ENCODE results near the gene PHACTR1.
A peak's percentile ranks its signal among the peaks of the same experiment; 100 is the strongest.

Gene PHACTR1

DNA sequence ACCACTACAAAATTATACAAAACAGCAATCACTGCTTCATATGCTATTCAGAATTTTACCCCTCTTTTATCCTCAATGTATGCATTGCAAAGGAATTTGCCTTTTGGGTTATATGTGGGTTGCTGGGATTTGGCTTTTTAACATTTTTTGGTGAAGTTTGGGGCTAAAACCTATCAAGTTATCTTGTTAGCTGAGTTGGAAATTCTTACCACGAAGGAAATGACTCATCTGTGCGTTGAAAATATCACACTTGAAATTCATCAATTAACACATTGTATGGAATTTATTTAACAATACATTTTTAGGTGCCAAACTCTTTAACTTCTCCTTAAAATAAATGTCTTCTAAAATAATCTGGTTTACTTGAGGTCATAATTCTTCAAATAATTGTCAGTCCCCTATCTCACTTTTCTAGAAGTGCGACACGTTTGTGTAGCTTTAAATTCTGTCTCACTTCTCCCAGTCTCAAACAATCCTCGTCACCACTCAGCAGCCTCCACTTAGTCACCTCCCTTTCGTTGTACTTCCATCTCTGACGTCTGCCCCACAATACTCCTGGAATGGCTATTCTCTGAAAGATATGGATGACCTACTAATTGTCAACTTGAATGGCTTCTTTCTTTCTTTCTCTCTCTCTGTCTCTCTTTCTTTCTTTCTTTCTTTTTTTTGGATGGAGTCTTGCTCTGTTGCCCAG, 88.5 kb downstream of the PHACTR1 start:
- no peak for DNase-seq

DNA sequence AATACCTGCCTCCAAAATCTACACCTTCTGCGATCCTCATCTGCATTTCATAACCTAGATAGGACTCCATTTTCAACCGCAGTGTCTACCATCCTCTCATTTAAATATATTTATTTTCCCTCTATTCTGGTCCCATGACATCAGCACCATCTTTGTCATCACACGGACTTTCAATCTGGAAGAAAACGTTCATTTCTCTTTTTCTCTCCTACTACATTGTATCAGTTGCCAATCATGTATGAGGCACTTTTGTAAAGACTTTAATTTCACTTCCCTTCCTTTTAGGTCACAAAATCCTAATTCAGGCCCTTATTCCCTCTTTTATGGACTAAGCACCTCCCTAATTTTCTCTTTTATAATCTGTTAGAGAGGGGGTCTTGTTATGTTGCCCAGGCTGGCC, 89.6 kb downstream of the PHACTR1 start:
- DNase-seq = no peak

DNA sequence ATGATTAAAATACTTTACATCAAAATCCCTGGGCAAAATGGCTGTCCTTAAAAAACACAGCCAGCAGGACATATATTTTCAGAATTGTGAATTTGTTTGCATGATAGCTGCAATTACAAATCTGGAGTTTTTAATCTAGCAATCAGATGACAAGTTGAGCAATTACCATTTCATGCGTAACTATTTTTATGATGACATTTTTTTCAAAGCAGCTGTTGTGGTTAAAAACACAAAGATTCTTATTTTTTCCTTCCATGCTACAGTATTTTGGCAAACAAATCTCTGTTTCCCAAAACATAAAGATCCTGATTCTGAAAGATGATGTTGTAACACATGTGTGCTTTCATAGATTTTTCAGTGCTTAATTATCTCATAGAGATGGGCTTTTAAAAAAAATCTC, 90.2 kb downstream of the PHACTR1 start:
- DNase-seq = no peak

DNA sequence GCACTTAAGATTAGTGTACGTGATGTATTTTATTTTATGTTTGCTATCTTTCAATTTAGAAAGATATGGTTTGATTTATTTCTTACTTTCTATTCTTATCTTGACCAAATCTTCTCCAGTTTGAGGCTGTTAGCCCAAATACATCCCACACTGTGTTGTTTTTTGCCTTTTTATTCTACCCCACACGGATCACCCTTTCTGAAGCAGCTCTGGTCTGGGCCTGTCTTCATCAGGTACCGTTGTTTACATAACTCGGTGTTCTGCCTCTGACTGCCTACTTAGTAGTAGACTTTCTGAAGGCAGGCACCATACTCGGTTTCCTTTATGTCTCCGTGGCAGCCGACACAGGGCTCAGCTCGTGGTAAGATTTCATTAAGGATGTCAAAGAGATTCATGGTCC, 95.0 kb downstream of the PHACTR1 start:
- DNase-seq = no peak

DNA sequence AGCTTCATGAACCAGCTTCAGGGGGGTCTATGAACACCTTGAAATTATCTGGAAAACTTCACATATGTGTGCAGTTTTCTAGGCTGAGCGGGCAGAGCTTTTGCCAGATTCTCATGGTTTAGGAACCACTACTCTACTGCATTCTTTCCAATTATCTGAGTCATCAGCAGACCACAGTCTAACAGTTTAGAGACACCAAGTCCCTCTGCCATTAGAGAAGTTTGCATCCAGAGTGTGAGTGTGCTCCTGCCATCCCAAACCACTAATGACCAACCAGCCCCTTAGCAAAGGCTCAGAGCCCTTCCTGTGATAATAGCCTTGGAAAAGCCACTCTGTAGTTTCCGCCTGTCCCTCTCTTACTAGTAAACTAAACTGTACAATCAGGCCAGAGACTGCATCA, 96.8 kb downstream of the PHACTR1 start:
- no peak for DNase-seq

DNA sequence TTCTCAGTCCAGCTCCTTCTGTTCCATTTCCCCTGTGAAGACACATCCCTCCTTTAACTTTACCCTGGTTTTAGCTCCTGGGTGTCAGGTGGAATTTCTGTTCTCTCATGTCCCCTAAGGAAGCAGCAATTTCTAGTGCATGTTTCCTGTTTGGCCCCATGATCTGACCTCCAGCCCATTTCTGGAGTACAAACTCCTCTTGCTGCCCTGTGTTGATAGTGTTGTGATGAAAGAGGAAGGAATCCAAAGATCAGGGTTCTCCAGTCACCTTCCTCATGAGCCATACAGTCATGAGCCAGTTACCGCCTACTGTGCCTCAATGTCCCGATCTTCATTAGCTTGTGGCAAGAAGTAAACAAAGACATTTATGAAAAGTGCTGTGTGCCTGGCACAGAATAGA, 97.4 kb downstream of the PHACTR1 start:
- no peak for DNase-seq

DNA sequence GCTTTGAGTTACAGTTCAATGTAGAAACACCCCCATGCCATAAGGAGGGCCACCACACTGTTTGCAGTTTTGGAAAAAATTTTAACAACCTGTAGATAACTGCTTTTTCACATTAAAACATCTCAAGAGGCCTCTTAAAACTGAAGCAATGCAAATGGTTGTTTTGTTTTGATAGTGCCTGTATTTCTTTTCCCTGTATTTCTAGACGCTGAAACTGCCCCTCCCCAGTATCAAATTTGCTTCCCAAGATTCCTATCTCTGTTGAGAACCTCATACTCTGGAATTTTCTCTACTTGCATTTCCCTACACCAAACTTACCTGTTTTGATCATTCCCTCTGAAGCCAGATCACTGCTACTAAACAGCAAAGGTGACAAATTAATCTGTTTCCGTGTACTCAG, 98.5 kb downstream of the PHACTR1 start:
- no peak for DNase-seq

DNA sequence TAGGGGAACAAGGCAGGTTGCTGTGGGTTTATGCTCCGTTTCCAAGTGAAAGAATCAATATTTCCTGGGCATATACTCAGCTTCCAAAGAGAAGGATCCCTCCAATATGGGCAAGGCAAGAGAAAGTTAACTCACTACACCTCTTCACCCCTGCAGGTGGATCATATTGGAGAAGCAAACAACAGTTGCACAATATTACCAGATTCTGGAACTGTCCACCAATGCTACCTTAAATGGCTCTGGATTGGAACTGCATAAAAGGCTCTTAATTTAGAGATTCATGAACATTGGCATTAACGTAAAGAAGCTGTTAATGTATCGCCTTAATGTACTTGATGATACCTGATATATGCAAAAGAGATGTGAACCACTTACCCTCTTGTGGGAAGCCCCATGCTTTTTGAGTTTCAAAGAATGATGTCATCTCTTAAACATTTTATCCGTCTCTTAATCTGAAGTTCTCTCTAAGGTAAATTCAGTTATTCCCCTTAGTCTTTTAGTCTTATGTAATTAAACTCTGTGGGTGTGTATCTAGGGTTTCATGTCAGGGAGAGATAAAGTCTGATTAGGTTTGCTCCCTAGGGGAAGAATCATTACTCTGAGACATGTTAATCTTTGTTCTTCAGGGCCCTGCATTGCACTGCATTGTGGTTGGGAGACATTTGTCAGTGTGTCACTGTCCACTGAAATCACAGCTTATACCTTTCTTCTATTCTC, 99.5 kb downstream of the PHACTR1 start:
- no peak for DNase-seq

DNA sequence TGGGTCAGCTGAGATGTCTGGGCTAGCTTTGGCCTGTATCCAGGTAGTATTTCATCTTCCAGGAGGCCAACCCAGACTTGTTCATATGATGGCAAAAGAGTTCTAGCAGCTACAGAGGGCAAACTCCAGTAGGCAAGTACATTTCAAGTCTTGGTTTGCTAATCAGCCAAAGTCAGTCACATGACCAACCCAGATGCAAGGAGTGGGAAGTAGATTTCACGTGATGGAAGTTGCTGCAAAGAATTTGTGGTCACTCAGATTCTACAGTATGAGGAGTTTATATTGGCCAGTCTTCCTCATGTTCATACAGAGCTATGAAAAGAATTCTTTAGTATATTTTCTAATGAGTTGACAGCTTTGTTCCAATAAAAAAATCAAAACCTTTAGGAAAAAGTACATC, 101.8 kb downstream of the PHACTR1 start:
- no peak for DNase-seq

DNA sequence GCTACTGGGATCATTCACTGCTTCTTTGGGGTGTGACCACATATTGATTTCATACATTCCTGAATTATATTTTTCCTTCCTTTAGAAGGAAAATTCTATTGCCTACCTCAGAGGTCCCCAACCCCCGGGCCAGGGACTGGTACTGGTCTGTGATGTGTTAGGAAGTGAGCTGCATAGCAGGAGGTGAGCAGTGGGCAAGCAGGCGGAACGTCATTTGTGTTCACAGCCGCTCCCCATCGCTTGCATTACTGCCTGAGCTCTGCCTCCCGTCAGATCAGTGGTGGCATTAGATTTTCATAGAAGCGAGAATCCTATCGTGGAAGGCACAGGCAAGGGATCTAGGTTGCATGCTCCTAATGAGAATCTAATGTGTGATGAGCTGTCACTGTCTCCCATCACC, 107.3 kb downstream of the PHACTR1 start:
- no peak for DNase-seq

DNA sequence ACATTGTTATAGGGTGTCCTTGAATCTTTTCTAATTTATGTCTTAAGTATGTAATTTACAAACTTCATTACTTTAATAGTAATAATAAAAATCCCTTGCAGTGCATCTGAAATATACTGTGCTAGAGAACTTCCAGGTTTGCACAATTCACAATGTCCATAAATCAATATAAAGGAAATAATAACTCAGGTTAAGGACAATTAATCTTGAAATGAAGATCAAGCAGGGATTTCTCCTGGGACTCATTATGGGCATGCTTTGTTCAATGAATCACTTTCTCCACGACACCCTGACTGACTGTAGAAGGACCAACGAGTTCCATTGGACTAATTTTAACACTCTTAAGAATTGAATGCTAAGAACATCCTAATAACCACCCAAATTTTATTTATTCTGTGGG, 110.0 kb downstream of the PHACTR1 start:
- DNase-seq = no peak

DNA sequence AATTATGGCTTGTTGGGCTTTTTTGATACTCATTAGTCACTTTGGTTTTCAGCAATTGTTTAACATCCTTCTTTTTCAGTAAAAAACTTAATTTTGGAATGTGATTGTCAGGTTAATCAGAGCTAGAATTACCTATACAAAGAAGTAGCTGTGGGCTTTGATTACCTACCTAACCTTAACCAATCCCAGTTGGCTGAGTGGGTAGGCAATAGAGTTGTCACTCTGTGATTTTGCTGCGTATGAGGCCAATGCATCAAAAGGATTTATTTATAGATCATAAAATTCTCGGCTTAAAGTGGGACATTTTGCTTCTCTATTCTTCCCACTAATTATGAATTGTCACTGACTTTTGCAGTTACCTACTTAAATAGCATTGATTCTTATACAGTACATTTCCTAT, 111.4 kb downstream of the PHACTR1 start:
- DNase-seq = no peak

DNA sequence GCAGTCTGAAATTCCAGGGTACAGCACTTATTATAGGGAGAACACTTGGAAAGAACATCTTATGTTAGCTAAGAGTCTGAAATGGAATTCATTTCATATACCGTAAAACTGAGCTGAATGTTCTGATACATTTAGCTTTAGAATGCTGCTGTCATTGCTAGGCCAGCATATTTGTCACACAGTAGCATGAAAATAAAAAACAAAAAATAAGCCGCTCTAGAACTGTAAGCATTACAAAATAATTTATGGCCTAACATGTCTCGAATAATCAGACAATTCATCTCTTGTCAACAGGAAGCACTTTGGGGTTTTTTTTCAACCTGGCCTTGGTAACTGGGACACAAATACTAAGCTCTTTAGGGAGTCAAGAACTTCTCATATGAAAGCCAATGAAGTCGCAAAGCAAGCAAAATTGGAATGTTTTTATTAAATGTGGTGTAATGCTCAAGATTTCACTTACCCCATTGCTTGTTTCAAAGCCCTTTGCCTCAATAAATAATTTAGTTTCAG, 115.7 kb downstream of the PHACTR1 start:
- no peak for DNase-seq

DNA sequence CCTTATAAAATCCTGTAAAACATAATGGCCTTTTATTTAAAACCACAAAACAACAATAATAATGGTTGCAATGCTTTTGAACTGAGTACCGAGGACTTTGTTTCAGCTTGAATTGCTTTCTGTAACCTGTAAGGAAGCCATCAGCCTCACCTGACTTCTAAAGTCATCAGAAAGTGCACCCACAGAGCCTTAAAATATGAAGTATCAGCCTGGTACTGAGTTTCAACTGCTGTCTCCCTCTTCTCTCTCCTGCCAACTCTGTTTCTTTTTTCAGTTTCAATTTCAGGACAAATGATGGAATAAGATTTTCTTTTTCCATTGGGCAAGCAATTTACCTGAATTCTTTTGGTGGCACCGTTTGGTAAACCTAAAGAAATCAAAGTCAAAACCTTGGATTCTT, 119.4 kb downstream of the PHACTR1 start:
- no peak for DNase-seq

DNA sequence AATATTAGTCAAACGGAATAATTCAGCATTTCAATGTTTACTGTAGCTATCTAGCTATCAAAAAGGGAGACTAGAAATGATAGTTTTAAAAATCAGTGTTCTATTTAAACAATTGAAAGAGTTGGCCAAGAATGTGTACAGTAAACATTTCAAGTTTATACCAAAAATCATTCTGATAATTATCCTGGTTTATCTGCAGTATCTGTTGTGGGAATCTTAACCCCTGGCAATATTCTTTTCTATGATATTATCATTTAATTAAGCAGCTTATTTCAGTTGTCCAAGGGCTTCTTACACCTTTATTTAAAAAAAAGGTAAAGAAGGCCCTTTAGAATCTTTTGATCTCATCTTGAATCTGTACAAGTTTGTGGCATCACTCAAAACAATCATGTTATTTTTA, 125.1 kb downstream of the PHACTR1 start:
- DNase-seq = no peak

DNA sequence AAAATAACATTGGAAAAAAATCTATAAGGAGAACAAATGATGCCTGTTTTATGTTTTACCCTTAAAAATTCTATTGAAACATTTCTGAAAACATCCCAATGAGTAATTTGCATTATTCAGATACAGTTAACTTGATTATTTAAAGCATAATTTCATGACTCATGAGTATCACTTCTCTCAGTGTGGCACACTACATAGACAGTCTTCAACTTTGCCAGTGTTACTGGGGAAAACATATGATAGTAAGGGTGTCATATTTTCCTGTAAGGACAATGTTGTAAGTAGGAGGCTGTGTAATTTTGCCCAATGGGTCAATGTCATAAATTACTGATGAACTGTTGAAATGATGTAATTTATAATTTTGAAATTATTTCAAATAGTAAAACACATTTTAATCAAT, 125.5 kb downstream of the PHACTR1 start:
- no peak for DNase-seq

DNA sequence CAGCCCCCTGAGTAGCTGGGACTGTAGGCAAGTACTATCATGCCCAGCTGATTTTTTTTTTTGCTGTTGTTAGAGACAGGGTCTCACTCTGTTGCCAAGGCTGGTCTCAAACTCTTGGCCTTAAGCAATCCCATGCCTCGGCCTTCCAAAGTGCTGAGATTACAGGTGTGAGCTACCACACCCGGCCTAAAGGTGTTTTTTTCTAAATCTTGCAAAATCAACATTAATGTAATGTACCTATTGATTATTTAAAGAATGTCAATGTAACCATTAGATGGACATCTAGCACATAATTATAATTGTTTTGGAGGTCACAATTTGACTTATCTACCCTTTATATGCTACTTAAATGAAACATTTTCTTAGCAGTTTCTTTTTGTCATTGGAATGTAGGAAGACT, 126.1 kb downstream of the PHACTR1 start:
- no peak for DNase-seq

DNA sequence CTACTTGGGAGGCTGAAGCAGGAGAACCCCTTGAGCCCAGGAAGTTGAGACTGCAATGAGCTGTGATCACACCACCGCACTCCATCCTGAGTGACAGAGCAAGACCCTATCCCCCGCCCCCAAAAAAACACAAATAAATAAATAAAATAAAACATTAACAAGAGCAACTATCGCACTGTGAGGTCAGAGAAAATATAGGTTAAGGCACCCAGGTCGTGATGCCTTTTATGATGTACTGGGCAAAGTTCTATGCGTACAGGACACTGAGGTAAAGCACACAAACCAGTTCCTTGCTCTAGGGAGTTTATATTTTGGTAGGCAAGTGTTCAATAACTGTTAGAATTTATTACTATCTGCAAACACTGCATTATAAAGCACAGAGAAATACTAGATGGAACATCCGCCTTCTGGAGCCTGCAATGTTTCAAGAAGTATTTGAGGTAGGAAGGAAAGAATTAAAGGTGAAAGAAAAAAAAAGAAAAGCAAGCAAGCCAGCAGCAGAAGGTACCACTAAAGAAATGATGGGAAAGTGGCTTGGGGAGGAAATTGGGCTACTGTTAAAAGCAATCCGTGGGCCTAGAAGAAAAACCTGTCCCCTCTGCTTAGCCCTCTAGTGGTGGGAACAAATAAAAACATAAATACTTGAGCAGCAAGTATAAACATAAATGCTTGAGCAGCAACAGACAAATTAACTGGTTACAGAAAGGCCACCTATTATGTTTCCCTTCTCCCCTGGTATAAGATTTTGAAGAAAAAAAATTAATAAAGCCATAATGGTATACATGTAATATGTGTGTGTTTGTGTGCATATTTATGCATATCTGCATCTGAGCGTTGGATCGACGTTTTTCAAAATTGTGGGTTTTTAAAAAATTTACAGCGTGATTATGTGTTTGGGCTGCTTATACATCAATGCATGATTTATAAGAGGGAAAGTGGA, 128.0 kb downstream of the PHACTR1 start:
- peak; percentile 49 for DNase-seq

DNA sequence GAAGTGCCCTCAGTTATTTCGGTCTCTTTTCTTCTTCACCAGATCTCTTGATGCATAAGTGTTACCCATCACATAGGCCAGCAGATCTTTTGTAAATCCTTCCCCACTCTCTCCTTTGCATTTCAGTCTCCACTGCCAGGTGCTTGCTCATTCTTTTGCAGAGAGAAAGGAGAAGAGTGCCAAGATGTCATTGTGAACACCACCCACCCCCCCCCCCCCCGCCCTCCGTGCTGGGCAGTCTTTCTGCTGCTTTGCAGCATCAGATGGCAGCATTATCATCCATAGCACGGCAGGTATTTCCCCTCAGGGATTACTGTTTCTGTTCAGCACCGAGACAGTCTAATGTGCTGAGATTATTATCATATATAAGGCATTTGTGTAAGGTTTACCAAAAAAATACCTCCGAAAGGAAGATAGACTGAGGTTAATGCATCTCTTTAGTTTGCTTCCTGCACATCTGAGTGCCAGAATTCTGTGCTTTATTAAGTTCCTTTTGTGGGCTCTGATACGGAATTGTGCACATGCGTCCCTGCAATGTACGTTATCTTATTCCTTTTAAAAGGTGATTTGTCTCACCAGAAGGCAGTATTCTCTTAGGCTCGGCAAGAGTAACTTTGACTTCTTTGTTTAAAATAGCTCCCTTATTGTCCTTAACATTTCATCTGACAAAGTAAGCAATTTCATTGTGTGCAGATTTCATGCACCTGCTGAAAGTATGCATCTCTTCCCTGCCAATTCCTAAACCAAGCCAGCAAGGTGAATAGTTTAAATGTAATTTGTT, 128.8 kb downstream of the PHACTR1 start:
- no peak for DNase-seq

DNA sequence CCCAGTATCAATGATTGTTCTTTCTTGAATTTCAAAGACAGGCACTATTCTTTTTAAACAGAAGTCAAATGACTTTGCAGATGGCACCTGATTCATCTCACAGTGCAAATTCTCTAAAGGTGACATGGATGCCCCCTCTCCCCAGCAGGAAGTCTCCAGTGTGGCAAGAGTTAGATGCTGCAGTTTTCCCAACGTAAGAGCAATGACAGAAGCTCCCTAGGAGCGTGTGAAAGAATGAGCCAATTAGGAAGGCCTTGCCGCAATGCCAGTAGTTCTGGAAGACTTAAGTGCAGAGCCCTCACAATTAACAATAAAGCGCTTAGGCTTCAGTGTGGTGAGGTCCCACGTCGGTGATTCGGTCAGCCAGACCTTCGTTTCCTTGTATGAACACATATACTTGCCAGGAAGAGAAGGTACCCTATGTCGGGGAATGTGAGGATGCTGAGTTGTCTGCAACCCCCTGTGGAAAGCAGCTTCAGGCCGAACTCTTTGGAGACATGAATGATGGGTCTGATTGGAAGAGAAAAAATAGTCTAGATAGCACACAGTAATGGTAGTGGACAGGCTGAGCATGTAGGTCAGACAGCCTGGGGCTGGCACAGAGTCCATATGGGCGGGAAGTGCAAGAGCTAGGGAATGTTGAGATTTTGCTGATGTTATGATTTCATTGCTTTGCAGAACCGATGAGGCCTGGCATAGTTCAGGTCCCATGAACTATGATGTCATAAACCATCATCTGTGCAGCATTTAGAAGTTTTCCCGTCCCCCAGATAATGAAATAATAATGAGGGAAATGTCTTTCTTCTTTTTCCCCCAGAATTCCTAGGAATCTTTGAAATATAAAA, 132.6 kb downstream of the PHACTR1 start:
- peak; percentile 27 for DNase-seq

DNA sequence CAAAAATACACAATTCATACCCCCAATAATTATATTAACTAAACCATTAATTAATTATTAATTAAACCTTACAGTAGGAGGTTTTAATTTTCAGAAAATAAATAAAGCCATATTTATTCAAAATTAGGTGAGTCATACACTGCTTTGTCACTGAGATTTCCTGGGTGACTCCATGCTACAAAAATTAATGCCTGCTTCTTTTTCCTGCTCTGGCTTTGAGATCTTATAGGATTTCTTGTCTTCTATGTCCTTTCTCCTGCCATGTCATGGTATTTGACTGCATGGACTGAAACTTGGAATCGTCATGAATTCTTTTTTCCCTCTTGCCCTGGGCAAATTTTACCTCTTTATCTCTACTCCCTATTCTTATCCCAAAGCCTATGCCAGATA, 133.2 kb downstream of the PHACTR1 start:
- DNase-seq = no peak
